IMR-90 (cell line): ENCODE measurements around the gene GADL1. TPM values are rescaled to one million over a fixed set of nuclear protein-coding genes. Genes with fewer than 3 reads are reported as not detected.

Source experiments
- ATAC-seq: fragments of 200-7000 bp; cut with Tn5 transposase; 2 replicates; pipeline ENCODE4 v1.9.1; 2020; ENCODE audit warnings: low read depth, mild to moderate bottlenecking, moderate library complexity
- BruUV-seq: library from RNA; stranded (reverse); fragments of 400-500 nt; replicated peaks from 2 replicates; lab custom pipeline; 2021; lab: Mats Ljungman, UMichigan
- CTCF ChIA-PET: fragments of 300-600 bp; formaldehyde crosslinking; extraction: SDS; loops from one replicate; lab custom pipeline; 2021; ENCODE audit warnings: antibody characterized with exemption; lab: Yijun Ruan, JAX
- POLR2A ChIA-PET: fragments of 300-600 bp; sonication (Branson Sonifier 250); formaldehyde crosslinking; loops from one replicate; lab custom pipeline; 2022; ENCODE audit warnings: antibody characterized with exemption; ENCODE audit not compliant: unreplicated experiment; lab: Charles Lee
- DNase-seq: peaks from one replicate; pipeline ENCODE4 v3.0.0; 2013
- H2AFZ ChIP-seq: replicated peaks from 2 replicates; pipeline ENCODE3; 2013; ENCODE audit warnings: low read length, mild to moderate bottlenecking; ENCODE audit not compliant: poor library complexity
- H2AK5ac ChIP-seq: 2 replicates; pipeline ENCODE4 v1.6.1; 2013; ENCODE audit warnings: low read depth, low read length, inconsistent platforms
- H2AK9ac ChIP-seq: replicated peaks from 2 replicates; pipeline ENCODE3; 2013; ENCODE audit warnings: mild to moderate bottlenecking, low read depth, low read length, moderate library complexity; ENCODE audit not compliant: poor library complexity
- H2BK120ac ChIP-seq: 2 replicates; pipeline ENCODE4 v1.6.1; 2013; ENCODE audit warnings: low read depth, low read length, inconsistent platforms
- H2BK15ac ChIP-seq: 3 replicates; pipeline ENCODE4 v1.6.1; 2013; ENCODE audit warnings: low read depth, low read length, inconsistent platforms
- H2BK20ac ChIP-seq: 2 replicates; pipeline ENCODE4 v1.6.1; 2013; ENCODE audit warnings: low read depth, mild to moderate bottlenecking, inconsistent platforms, low read length, moderate library complexity
- H2BK5ac ChIP-seq: 2 replicates; pipeline ENCODE4 v1.6.1; 2013; ENCODE audit warnings: mild to moderate bottlenecking, low read depth, low read length, inconsistent platforms; ENCODE audit not compliant: poor library complexity, severe bottlenecking
- H3K14ac ChIP-seq: replicated peaks from 2 replicates; pipeline ENCODE4 v1.6.1; 2013; ENCODE audit warnings: low read depth, low read length, inconsistent platforms
- H3K18ac ChIP-seq: 2 replicates; pipeline ENCODE4 v1.6.1; 2013; ENCODE audit warnings: low read depth, low read length, control low read depth
- H3K23ac ChIP-seq: 2 replicates; pipeline ENCODE4 v1.6.1; 2013; ENCODE audit warnings: low read depth, low read length, inconsistent platforms
- H3K27ac ChIP-seq: 2 replicates; pipeline ENCODE4 v1.5.1; 2013; ENCODE audit warnings: mild to moderate bottlenecking, control low read depth, low read length; ENCODE audit not compliant: insufficient read depth
- H3K27me3 ChIP-seq: 2 replicates; pipeline ENCODE4 v1.6.1; 2013; ENCODE audit warnings: low read length; ENCODE audit not compliant: control insufficient read depth, insufficient read depth
- H3K36me3 ChIP-seq: 2 replicates; pipeline ENCODE4 v1.6.1; 2013; ENCODE audit warnings: low read length, mixed read lengths; ENCODE audit not compliant: control insufficient read depth, insufficient read depth
- H3K4ac ChIP-seq: 2 replicates; pipeline ENCODE4 v1.6.1; 2013; ENCODE audit warnings: low read depth, low read length, inconsistent platforms
- H3K4me1 ChIP-seq: 2 replicates; pipeline ENCODE4 v1.6.1; 2013; ENCODE audit warnings: low read length, mixed read lengths; ENCODE audit not compliant: control insufficient read depth, insufficient read depth
- H3K4me2 ChIP-seq: 2 replicates; pipeline ENCODE4 v1.6.1; 2013; ENCODE audit warnings: low read depth, mild to moderate bottlenecking, control low read depth, low read length, moderate library complexity
- H3K4me3 ChIP-seq: 2 replicates; pipeline ENCODE4 v1.5.1; 2013; ENCODE audit warnings: low read depth, mild to moderate bottlenecking, control low read depth, low read length, moderate library complexity; ENCODE audit not compliant: insufficient read depth
- H3K56ac ChIP-seq: 2 replicates; pipeline ENCODE4 v1.6.1; 2013; ENCODE audit warnings: low read length, inconsistent platforms; ENCODE audit not compliant: insufficient read depth; ENCODE audit errors: extremely low read depth
- H3K79me1 ChIP-seq, 2 experiments: 2 replicates each; pipeline ENCODE4 v1.6.1; 2013; ENCODE audit warnings: low read length in 2 of 2, inconsistent platforms in 1 of 2, low read depth in 1 of 2
- H3K9ac ChIP-seq: 2 replicates; pipeline ENCODE4 v1.6.1; 2013; ENCODE audit warnings: low read depth, low read length, control low read depth
- H3K9me1 ChIP-seq: 2 replicates; pipeline ENCODE4 v1.6.1; 2013; ENCODE audit warnings: low read length, inconsistent platforms; ENCODE audit not compliant: insufficient read depth
- H3K9me3 ChIP-seq: 2 replicates; pipeline ENCODE4 v1.6.1; 2013; ENCODE audit warnings: low read length; ENCODE audit not compliant: control insufficient read depth, insufficient read depth
- H4K20me1 ChIP-seq: 2 replicates; pipeline ENCODE4 v1.6.1; 2013; ENCODE audit warnings: low read length, inconsistent platforms; ENCODE audit not compliant: insufficient read depth
- H4K5ac ChIP-seq: 2 replicates; pipeline ENCODE4 v1.6.1; 2013; ENCODE audit warnings: mild to moderate bottlenecking, low read depth, low read length, control low read depth
- H4K8ac ChIP-seq, 2 experiments: 2 replicates each; pipeline ENCODE4 v1.6.1; 2013; ENCODE audit warnings: low read depth in 2 of 2, low read length in 2 of 2, control low read depth in 1 of 2, inconsistent platforms in 1 of 2
- H4K91ac ChIP-seq: 2 replicates; pipeline ENCODE4 v1.6.1; 2013; ENCODE audit warnings: low read depth, low read length, inconsistent platforms; ENCODE audit not compliant: insufficient read depth
- BHLHE40 ChIP-seq: fragments of 150-350 bp; IDR thresholded peaks from 2 replicates; pipeline ENCODE4 v1.6.1; 2016; ENCODE audit warnings: mild to moderate bottlenecking, low read depth, low read length
- CEBPB ChIP-seq: IDR thresholded peaks from 2 replicates; pipeline ENCODE4 v1.6.1; 2012; ENCODE audit warnings: low read depth, low read length, improper control_type of control experiment
- FOS ChIP-seq: fragments of 150-350 bp; IDR thresholded peaks from 2 replicates; pipeline ENCODE4 v1.6.1; 2016; ENCODE audit warnings: low read depth, low read length
- MAFK ChIP-seq: IDR thresholded peaks from 2 replicates; pipeline ENCODE4 v1.6.1; 2012; ENCODE audit warnings: low read depth, low read length, improper control_type of control experiment
- MXI1 ChIP-seq: IDR thresholded peaks from 2 replicates; pipeline ENCODE4 v1.6.1; 2012; ENCODE audit warnings: low read depth, mild to moderate bottlenecking, low read length, moderate library complexity, borderline replicate concordance
- NFE2L2 ChIP-seq: fragments of 150-350 bp; IDR thresholded peaks from 2 replicates; pipeline ENCODE4 v1.6.1; 2016; ENCODE audit warnings: low read depth, mild to moderate bottlenecking, low read length
- POLR2A ChIP-seq: IDR thresholded peaks from 2 replicates; pipeline ENCODE4 v1.6.1; 2012; ENCODE audit warnings: mild to moderate bottlenecking, low read depth, low read length
- RCOR1 ChIP-seq: IDR thresholded peaks from 2 replicates; pipeline ENCODE4 v1.6.1; 2012; ENCODE audit warnings: mild to moderate bottlenecking, low read length, improper control_type of control experiment; ENCODE audit not compliant: insufficient replicate concordance
- RFX5 ChIP-seq: IDR thresholded peaks from 2 replicates; pipeline ENCODE4 v1.8.0; 2012; ENCODE audit warnings: low read depth, mild to moderate bottlenecking, low read length, moderate library complexity
- SMC3 ChIP-seq: fragments of 150-350 bp; IDR thresholded peaks from 2 replicates; pipeline ENCODE4 v1.6.1; 2016; ENCODE audit warnings: low read depth, mild to moderate bottlenecking, antibody characterized with exemption, low read length, moderate library complexity
- WGBS, 2 experiments: methylation state at CpG; one replicate each; pipeline versions ENCODE4 v1.1.5 to v1.1.7; 2013; ENCODE audit warnings: missing lambda C conversion rate in 2 of 2; ENCODE audit not compliant: insufficient read length in 1 of 2; ENCODE audit errors: extremely low coverage in 2 of 2; 5-methylcytosine and 5-hydroxymethylcytosine counted together
- dilution Hi-C: fragments of 300-500 bp; cut with HindIII; formaldehyde crosslinking; loops from one replicate; pipeline ENCODE4 v1.14.3; 2018; ENCODE audit warnings: low sequenced_read_pairs; ENCODE audit not compliant: unreplicated experiment
- in situ Hi-C: fragments of 300-500 bp; cut with MboI; formaldehyde crosslinking; loops from 3 replicates; pipeline ENCODE4 v1.14.3; 2019; ENCODE audit warnings: low sequenced_read_pairs, inconsistent platforms, mixed read lengths
- intact Hi-C: fragments of 100-400 bp; cut with micrococcal nuclease; formaldehyde crosslinking; loops from 2 replicates; pipeline ENCODE4 v1.10.0; 2022
- polyA plus RNA-seq, 3 experiments: library from polyadenylated mRNA; depleted of rRNA; stranded (reverse); fragments of >200 nt; gene quantifications; 2 replicates each; pipeline ENCODE4 v1.2.3, GENCODE V29; 2012; ENCODE audit warnings: low replicate concordance in 1 of 3
- total RNA-seq: library from RNA; depleted of rRNA; stranded (reverse); fragments of >200 nt; gene quantifications from 2 replicates; pipeline ENCODE4 v1.2.3, GENCODE V29; 2012
- TF ChIP-seq, protein P1 (sequence below): fragments of 150-350 bp; IDR thresholded peaks from 2 replicates; pipeline ENCODE4 v1.6.1; 2016; ENCODE audit warnings: low read depth, mild to moderate bottlenecking, low read length, moderate library complexity, borderline replicate concordance
- TF ChIP-seq, protein P2 (sequence below): fragments of 150-350 bp; IDR thresholded peaks from 2 replicates; pipeline ENCODE4 v1.6.1; 2017; ENCODE audit warnings: mild to moderate bottlenecking, antibody characterized with exemption, low read length, low read depth

Gene GADL1
- total and polyA plus RNA-seq, 2 of the 4 experiments (the other 2 are of a cell fraction), result not detected

DNA sequence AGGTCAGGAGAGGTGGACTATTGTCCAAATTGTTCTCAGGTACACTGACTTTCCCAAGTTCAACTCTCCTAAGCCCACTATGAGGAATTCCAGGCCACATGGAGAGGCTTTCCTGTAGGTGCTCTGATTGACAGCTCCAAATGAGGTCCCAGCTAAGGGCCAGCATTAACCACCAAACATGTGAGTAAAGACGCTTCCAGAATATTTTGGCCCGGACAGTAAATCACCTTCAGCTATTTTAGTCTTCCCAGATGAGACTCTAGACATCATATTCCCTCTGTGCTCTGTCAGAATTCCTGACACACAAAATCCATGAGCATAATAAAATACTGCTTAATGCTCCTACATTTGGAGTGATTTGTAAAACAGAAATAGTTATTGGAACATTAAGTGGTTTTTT lies 152.6 kb downstream of the GADL1 start:
- no peaks in the 10 kb centered on the region for H4K20me1 ChIP-seq
- DNase-seq (no peak), ATAC-seq (no peak)
- H2AK5ac ChIP-seq, result no peak overlapping the region
- H3K18ac ChIP-seq, result no peak overlapping the region
- H2BK20ac ChIP-seq, result no peak overlapping the region
- H3K4me2 ChIP-seq, result no peak overlapping the region
- no peaks in the 10 kb centered on the region for H3K9me3 ChIP-seq
- intact Hi-C loops, result loop anchor here (10.0 kb wide), 1 partner anchor 197 kb away; no protein-coding TSS in a partner anchor
- no peak overlapping the region for H2AK9ac ChIP-seq
- H3K56ac ChIP-seq, result no peak overlapping the region
- H4K8ac ChIP-seq, result no peak overlapping the region
- no peak overlapping the region for H2BK5ac ChIP-seq
- in situ Hi-C loops, result no loop called here
- TF ChIP-seq, protein P1, sequence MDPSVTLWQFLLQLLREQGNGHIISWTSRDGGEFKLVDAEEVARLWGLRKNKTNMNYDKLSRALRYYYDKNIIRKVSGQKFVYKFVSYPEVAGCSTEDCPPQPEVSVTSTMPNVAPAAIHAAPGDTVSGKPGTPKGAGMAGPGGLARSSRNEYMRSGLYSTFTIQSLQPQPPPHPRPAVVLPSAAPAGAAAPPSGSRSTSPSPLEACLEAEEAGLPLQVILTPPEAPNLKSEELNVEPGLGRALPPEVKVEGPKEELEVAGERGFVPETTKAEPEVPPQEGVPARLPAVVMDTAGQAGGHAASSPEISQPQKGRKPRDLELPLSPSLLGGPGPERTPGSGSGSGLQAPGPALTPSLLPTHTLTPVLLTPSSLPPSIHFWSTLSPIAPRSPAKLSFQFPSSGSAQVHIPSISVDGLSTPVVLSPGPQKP, result no peak
- TF ChIP-seq MAFK (no peak), NFE2L2 (no peak), RCOR1 (no peak), SMC3 (no peak), FOS (no peak), RFX5 (no peak), MXI1 (no peak), BHLHE40 (no peak), POLR2A (no peak), CEBPB (no peak)
- TF ChIP-seq, protein P2, sequence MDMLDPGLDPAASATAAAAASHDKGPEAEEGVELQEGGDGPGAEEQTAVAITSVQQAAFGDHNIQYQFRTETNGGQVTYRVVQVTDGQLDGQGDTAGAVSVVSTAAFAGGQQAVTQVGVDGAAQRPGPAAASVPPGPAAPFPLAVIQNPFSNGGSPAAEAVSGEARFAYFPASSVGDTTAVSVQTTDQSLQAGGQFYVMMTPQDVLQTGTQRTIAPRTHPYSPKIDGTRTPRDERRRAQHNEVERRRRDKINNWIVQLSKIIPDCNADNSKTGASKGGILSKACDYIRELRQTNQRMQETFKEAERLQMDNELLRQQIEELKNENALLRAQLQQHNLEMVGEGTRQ, result no peak
- no peak overlapping the region for H3K27ac ChIP-seq
- ChIA-PET CTCF (no interaction called here), POLR2A (no interaction called here)
- H2BK15ac ChIP-seq, result no peak overlapping the region; the same call in 2 of the 3 replicates
- H3K79me1 ChIP-seq, result no peaks in the 10 kb centered on the region
- no peak overlapping the region for H3K23ac ChIP-seq
- H3K4me3 ChIP-seq, result no peak overlapping the region
- H4K91ac ChIP-seq, result no peak overlapping the region
- dilution Hi-C loops, result no loop called here
- H2AFZ ChIP-seq, result no peak overlapping the region
- H3K9ac ChIP-seq, result no peak overlapping the region
- H3K14ac ChIP-seq, result no peak overlapping the region
- BruUV-seq, result no TSS peak
- H3K9me1 ChIP-seq, result no peaks in the 10 kb centered on the region
- no peak overlapping the region for H2BK120ac ChIP-seq
- no peaks in the 10 kb centered on the region for H3K27me3 ChIP-seq
- no CpG with 5 or more reads among the region's 2 CpGs for WGBS, 2 experiments
- H3K36me3 ChIP-seq, result no peaks in the 10 kb centered on the region
- H3K4ac ChIP-seq, result no peak overlapping the region
- no peak overlapping the region for H4K5ac ChIP-seq
- H3K4me1 ChIP-seq, result no peaks in the 10 kb centered on the region
